GM21619 (cell line): ENCODE measurements around the gene AMER2.

Source experiments
- ATAC-seq: cut with Tn5 transposase; IDR thresholded peaks from one replicate; pipeline ENCODE4 v1.9.1; 2021; ENCODE audit not compliant: unreplicated experiment

Gene AMER2

GRCh38 chr13:25171517-25172302 lies at the start of gene AMER2:
TSS of gene AMER2 (minus strand) at chr13:25172288. CDS start at chr13:25171619, 669 bp downstream.
- ATAC-seq: no peak

GRCh38 chr13:25218019-25218418 lies 45.9 kb upstream of the AMER2 start:
- ATAC-seq: no peak

GRCh38 chr13:25217023-25217885 lies 45.2 kb upstream of the AMER2 start:
- no peak for ATAC-seq

DNA sequence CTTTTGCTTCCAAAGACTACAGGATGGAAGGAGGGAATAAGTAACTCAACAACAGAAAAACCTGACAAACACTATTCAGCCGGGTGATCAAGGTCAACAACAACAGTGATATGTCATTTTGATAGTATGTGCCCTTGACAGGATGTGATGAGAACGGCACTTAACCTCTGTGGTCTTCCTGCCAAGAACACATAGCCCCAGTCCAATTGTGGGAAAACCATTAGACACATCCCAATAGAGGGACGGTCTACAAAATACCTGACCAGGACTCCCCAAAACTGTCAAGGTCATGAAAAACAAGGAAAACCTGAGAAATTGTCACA lies 43.1 kb upstream of the AMER2 start:
- ATAC-seq: no peak

GRCh38 chr13:25214491-25215252 lies 42.6 kb upstream of the AMER2 start:
- no peak for ATAC-seq

DNA sequence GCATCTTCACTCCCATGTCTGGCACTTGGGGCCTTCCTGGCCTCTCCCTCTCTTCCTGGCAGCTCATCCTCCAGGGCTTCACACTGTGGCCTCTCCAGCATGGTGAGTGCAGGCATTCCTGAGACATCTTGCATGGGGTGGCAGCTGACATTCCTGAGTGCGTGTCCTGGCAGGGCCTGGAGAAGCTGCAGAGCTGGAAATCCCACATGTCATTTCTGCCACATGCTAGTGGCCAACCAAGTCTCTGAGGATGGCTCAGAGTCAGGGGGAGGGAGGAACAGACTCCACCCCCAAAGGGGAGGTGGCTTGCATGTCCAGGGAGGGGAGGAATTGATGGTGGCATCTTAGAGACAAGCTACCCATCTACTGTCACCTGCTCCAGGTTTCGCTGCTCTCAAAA lies 41.6 kb upstream of the AMER2 start:
- ATAC-seq: no peak

GRCh38 chr13:25210842-25211569 lies 38.9 kb upstream of the AMER2 start:
- ATAC-seq: no peak

- ATAC-seq: no peak
Observed at GRCh38 chr13:25207291-25207810, 35.3 kb upstream of the AMER2 start.

DNA sequence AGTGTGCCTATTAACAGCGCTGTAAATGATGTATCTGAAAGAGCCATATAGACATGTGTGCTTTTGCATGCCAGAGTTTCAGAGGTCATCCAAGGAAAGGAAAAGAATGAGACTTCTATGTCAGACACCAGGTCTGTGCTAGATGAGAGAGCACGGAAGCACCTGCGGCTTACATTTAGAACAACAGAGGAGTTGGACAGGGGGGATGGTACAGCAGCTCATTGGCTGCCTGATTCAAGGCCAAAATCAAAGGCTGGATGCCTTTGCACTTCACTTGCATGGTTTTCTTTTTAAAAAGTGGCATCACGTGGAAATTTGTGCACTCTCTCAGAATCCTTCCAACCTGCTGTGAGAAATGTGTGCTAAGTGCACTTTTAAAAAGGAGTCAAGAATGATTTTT lies 32.8 kb upstream of the AMER2 start:
- no peak for ATAC-seq

- ATAC-seq: no peak
Observed at GRCh38 chr13:25203127-25203740, 31.1 kb upstream of the AMER2 start.

GRCh38 chr13:25200783-25201182 lies 28.7 kb upstream of the AMER2 start:
- no peak for ATAC-seq

GRCh38 chr13:25198647-25199046 lies 26.6 kb upstream of the AMER2 start:
- no peak for ATAC-seq

DNA sequence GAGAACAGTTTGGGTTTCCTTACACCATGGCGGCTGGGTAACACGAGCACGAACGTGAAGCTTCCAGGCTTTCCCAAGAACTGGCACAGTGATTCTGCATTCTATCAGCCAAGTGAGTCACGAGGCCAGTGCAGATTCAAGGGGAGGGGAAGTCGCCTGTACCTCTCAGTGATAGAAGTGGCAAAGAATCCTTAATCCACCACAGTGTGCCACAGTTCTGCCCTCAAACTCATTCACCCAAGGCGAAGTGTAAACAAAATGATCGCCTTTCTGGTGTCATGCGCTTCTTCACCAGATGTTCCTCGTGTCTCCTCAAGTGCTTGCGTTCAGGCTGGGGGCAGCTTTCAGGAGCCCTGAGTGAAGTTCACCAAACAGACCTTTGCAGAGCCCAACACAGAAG lies 24.9 kb upstream of the AMER2 start:
- ATAC-seq: no peak

- no peak for ATAC-seq
Observed at GRCh38 chr13:25192936-25193335, 20.8 kb upstream of the AMER2 start.

DNA sequence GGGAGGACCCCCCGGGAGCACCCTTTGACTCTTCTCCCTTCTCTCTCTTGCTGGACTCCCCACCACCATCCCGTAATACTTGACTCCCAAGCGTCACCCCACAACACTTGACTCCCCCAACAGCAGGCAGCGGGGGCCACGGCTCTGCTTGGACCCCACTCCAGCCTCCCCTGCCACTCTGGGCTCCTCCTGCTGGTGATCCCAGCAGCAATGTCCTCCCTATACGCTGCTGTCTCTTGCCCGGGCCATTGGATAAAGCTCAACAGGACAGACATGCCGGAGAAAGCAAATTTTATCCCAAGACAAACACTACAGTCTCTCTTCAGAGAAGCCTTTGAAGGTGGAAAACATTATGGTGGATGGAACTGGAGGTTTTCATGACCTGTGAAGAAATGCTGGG lies 20.4 kb upstream of the AMER2 start:
- ATAC-seq: no peak

- ATAC-seq: no peak
Observed at GRCh38 chr13:25192052-25192451, 20.0 kb upstream of the AMER2 start.

DNA sequence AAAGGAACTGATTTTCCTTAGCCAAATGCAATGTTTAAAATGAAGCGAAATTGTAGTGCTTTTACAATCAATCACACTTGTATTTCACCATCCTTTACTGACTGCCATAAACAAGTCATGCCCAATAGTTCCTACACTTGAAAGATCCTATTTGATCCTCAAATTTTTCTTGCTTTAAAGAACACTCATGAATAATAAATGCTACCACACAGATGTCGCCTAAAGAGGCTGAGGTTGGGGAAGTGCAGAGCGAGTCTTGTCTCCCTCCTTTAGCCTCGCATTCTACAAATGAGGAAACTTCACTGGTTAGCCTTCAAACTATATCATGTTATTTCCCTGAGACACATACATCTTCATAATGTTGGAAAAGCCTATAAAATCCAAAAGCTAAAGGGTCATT lies 18.7 kb upstream of the AMER2 start:
- ATAC-seq: no peak

DNA sequence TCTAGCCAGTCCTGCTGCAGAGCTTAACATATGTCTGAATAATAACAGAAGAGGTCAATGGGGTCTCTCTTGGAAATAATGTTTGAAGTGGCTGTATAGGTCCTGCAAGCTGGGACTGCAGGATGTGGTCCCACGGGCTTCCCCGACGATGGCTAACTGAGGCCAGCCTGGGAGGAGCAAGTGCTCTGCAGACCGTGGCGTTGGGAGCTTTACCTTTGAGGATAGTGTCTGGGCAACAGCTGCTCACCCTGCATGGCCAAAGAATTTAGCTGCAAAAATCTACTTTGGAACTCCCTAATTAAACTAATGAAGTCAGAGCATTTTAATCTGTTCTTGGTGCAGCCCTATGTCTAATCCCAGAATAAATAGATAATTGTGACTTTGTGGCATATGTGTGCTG lies 18.2 kb upstream of the AMER2 start:
- no peak for ATAC-seq

DNA sequence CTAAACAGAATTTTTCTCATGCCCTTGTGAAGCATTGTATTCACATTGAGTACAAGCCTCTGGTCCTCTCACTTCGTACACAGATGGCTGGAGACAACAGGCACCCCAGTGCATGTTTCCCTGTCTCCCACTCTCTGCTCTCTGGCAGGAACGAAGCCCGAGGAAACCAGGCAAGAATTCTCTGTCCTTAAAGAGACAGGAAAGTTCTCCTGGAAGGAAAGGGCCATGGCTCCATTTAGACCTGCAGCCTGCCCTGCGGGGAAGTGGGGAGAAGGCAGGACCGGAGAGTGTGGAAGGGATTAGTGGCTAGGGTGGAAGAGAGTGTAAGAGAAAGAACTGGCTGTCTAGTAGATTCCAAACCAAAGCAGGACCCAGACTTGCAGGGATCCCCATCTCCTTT lies 15.5 kb upstream of the AMER2 start:
- no peak for ATAC-seq

- no peak for ATAC-seq
Observed at GRCh38 chr13:25186187-25186586, 14.1 kb upstream of the AMER2 start.
